ENCODE data around the gene ALOX15B. TPM values are rescaled to one million over a fixed set of nuclear protein-coding genes. Genes with fewer than 3 reads are reported as not detected.

The ALOX15B gene
- total RNA-seq, 1 donor from 2014 or later, result 121 TPM

DNA sequence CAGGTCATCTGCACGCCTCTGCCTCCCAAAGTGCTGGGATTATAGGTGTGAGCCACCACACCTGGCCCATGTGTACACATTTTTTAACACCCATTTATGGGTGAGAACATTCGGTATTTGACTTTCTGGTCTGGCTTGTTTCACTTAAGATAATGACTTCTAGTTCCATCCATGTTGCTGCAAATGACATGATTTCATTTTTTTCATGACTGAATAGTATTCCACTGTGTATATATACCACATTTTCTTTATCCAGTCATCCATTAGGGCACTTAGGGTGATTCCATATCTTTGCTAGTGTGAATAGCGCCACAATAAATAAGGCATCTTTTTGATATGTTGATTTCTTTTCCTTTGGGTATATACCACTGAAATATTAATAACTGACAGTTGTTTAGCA, 43.0 kb downstream of the ALOX15B start:
- no peak for ATAC-seq

DNA sequence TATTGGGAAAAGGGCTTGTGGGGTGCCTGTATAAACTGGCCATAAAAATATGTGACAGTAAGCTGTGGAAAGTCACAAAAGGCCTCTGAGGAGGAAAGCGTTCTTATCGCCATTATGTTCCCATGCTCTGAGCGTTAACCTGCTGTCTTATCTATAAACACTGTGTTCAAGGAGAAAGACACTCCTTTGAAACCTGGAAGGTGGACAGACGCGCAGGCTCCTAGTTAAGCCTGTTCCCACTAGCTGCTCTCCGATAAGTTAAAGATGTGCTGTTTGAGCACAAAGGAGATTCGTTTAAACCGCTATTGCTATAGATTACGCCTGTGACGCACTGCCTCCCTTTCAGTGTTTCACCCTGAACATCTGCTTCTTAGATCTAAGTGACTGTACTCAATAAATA, 43.4 kb downstream of the ALOX15B start:
- ATAC-seq, result no peak

DNA sequence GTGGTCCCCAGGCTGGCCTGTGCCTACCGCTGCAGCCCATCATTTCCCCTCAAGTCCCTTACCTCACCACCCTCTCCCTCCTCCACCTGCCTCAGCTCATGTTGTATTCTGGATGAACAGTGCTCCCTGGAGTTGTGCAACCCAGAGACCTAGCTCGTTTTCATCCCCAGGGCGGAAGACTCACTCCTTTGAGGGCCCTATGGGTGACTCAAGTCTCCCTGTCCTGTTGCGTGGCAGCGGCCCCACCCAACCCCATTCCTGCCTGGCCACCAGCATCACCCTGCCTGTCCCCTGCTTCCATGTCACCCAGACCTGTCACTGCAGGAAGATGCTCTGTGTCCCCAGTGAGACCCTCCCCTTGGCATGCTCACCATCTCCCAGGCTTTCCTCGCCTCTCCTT, 45.4 kb downstream of the ALOX15B start:
- peak; percentile 63 for ATAC-seq

DNA sequence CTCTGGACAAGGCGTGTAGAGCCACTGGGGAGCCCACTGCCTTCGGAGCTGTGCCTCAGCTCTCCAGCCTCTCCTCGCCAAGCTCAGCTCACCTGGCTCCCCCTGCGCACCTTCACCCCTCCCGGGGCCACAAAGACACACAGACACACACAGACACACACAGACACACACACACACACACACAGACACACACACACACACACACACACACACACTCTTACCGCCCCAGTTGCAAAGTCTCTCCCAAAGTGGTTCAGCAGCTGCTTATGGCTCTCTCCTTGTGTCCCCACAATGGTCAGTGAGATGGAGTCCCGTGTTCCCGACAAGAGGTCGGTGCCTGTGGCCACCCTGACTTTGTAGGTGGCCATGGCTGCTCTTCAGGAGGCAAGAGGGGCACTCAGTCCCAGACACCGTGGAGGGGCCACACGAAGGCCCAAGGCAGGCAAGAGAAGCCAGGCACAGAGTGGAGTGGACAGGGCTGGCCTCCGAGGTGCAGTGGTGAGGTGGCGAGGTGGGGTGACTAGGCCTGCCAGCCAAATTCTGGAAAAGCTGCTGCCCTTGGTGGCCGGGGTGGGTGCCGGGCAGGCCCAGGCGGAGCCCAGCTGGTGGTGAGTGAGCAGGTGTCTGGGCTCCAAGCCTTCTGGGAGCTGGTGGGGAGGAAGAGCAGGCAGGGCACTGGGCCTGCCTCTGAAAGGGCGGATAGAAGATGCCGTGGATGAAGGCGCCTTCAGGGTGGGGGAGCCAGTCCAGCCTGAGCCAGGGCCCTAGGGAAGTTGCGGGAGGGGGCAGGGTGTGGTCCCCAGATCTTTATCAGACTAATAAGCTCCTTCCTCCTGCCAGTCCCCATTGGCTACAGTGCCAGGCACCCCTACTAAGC, 48.5 kb downstream of the ALOX15B start, which contains the start of gene ALOX12B:
Gene ALOX12B (minus strand): TSS at position 642 of the 877 bp plus-strand sequence. CDS start 274 bp downstream, at position 368.
- ATAC-seq, result peak; percentile 42

DNA sequence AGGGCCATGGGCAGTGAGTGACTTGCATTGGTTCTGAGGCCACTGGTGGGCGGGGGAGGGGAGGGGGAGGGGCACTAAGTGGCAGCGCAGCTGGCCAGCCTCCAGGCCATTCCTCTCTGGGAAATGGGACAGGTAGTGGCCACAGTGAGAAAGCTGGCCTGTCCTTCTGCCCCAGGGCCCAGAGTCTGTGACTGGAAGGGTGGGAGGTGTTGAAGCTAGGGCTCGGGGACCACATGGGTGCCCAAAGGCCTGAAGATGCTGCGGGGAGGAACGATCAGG, 49.0 kb downstream of the ALOX15B start:
- ATAC-seq, result no peak

DNA sequence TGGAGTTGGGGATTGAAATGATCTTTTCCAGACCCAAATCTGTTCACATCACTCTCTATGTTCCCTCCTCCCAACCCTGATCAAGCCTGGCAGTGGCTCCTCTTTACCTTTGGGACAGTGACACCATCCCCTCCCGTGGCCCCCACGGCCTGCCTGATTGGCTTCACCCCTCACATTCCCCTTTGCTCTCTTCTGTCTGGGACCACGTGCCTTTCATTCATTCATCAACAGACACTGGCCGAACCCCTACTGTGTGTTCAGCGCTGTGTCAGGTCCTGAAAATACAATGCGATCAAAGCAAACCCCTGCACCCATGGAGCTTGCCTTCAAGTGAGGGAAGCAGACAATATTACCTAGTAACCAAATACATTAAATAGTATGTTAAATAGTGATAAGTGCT, 50.9 kb downstream of the ALOX15B start:
- no peak for ATAC-seq

DNA sequence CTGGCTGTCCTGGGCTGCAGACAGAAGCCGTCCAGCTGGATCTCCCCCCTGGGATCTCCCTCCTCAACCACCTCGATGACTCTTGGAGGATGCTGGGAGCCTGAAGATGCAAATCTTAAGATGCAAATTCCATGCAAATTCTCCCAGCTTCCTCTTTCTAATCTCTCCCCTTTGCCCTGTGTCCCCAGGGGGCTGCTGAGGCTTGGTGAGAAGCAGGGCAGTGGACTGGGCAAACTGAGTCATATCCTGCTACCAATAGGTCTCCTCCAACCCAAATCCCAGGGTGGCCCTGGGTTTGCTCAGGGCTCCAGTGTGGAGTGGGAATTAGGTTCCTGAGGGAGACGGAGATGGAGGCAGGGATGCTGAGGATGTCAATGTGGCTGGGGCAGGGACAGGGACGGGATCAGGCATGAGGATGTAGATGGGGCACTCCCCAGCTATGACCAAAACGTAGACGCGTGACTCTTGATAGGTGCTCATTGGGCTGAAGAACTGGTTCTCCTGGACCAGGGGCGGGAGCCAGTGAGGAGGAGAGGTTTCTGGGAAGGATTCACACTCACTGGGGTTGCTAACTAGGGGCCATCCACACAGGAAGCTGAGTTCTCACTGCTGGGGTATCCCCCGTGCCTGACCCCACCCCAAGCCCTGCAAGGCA, 52.3 kb downstream of the ALOX15B start:
- peak; percentile 90 for ATAC-seq

DNA sequence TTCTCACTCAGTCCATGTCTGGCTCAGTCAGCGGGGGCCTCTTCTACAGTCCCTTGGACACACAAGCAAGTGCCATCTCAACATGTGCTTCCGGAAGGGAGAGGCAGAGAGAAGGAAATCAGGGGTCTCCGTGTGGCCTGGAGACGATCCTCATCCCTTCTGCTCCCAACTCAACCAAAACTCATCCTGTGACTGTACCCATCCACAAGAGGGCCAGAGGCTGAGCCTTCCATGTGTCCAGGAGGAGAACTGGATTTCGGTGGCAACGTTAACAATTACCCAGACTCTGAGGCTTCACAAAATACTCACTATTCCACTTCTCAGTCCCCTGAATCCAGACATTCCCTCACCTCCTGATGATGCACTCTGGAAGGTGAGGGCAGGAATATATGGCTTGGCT, 56.5 kb downstream of the ALOX15B start:
- no peak for ATAC-seq

DNA sequence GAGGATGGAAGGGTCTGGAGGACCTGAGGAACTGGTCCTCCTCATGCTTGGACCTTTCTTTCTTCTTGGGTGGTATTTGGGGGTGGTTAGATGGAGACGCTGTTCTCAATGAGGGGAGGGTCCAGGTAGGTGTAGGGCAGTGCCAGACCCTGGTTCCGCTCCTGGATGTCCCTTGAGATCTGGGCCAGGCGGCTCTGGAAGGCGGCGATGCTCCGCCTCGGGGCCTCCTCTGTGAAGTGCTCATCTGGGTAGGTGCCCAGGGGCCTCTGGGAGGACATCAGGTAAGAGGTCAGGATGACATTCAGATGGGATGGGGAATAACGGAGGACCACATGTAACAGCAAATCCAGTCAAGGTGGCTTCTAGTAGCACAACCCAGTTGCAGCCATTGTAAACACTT, 57.7 kb downstream of the ALOX15B start:
- ATAC-seq, result no peak

Other genes with a start within 250 kb of the ALOX15B start
- gene KDM6B, start 204.8 kb upstream of the ALOX15B start, total RNA-seq, result 16.7 TPM
- 1.7 TPM for gene TMEM88, start 184.0 kb upstream of the ALOX15B start, total RNA-seq
- gene NAA38, start 181.5 kb upstream of the ALOX15B start, total RNA-seq, result 93.3 TPM
- gene CYB5D1, start 181.1 kb upstream of the ALOX15B start, total RNA-seq, result 7.6 TPM
- 50.7 TPM for gene CHD3, start 150.3 kb upstream of the ALOX15B start, total RNA-seq
- gene RNF227, start 122.8 kb upstream of the ALOX15B start, total RNA-seq, result 2.4 TPM
- 0.44 TPM for gene KCNAB3, start 109.2 kb upstream of the ALOX15B start, total RNA-seq
- gene TRAPPC1, start 107.1 kb upstream of the ALOX15B start, total RNA-seq, result 108 TPM
- 15.4 TPM for gene CNTROB, start 106.9 kb upstream of the ALOX15B start, total RNA-seq
- gene GUCY2D, start 36.4 kb upstream of the ALOX15B start, total RNA-seq, result 3.5 TPM
- gene ALOX12B, start 48.7 kb downstream of the ALOX15B start, total RNA-seq, result 15.0 TPM
- 4.0 TPM for gene ALOXE3, start 79.5 kb downstream of the ALOX15B start, total RNA-seq
- 0.40 TPM for gene HES7, start 85.0 kb downstream of the ALOX15B start, total RNA-seq
- gene PER1, start 113.3 kb downstream of the ALOX15B start, total RNA-seq, result 65.0 TPM
- gene VAMP2, start 123.9 kb downstream of the ALOX15B start, total RNA-seq, result 20.9 TPM
- 17.5 TPM for gene TMEM107, start 137.3 kb downstream of the ALOX15B start, total RNA-seq
- gene BORCS6, start 151.1 kb downstream of the ALOX15B start, total RNA-seq, result 6.3 TPM
- gene AURKB, start 171.5 kb downstream of the ALOX15B start, total RNA-seq, result 22.0 TPM
- gene CTC1, start 209.0 kb downstream of the ALOX15B start, total RNA-seq, result 10.0 TPM
- 25.1 TPM for gene PFAS, start 210.2 kb downstream of the ALOX15B start, total RNA-seq
- gene RANGRF, start 249.6 kb downstream of the ALOX15B start, total RNA-seq, result 12.7 TPM

Measured in esophagus mucosa (tissue), 1 donor.